ENCODE data around the gene ABCC3. TPM values are rescaled to one million over a fixed set of nuclear protein-coding genes. Genes with fewer than 3 reads are reported as not detected.
"Not testable (repeated sequence)": the region's sequence is repeated elsewhere in the genome, so short reads cannot be mapped to it uniquely, and the experiment has no call there.

Gene ABCC3
- total RNA-seq, 4 donors from 2014 or later: 2.0 to 18.7 (median 5.1) TPM

DNA sequence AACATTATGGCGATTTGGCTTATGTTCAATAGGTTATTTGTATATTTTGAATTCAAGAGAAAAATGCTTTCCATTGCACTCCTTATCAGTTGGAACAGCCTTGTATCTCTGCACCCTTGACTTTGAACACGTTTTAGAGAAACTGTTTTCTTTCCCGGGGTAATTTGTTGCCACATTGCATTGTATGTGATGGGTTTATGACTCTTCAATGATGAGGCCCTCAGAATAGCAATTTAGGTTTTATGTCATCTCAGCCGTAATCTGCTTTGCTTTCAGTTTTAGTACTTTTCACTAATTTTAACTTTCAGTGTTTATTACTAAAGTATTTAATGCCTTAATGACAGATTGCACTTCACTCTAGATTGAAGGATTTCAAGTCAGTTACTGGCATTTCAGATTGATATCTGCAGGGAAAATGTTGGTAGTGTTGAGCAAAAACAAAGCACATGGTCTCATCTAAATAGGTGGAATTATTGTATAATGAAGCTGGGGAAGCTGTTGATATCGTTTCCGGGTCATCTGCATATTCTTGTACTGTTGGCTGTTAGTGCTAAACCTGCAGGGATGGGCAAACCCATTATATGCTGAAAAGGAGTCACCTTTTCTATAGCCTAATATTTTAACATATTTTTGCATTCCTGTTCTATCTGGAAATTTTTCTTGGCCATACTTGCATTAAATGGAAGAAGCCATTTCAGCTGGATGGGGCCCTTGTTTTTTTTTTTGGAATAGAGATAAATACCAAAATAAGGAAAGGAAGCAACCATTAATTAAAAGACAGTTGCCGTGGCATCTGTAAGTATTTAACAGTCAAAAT, 86.7 kb downstream of the ABCC3 start:
- Histone ChIP-seq H3K36me3 (no peaks in the 10 kb centered on the region), H3K4me1 (peaks cover 7 to 65% (median 33%) of the 10 kb centered on the region in 3 donors), H3K9me3 (no peaks in the 10 kb centered on the region), H3K4me3 (peak overlapping the region; percentile 69 to 99), H3K27ac (peak overlapping the region in 2 of 4 donors; percentile 93 to 96), H3K27me3 (no peaks in the 10 kb centered on the region)
- TF ChIP-seq EP300 (IDR thresholded peaks at IDR 0.05): no peak
- no peak for TF ChIP-seq POLR2A (IDR thresholded peaks at IDR 0.05)
- TF ChIP-seq POLR2AphosphoS5 (IDR thresholded peaks at IDR 0.05): no peak
- TF ChIP-seq, protein P1, sequence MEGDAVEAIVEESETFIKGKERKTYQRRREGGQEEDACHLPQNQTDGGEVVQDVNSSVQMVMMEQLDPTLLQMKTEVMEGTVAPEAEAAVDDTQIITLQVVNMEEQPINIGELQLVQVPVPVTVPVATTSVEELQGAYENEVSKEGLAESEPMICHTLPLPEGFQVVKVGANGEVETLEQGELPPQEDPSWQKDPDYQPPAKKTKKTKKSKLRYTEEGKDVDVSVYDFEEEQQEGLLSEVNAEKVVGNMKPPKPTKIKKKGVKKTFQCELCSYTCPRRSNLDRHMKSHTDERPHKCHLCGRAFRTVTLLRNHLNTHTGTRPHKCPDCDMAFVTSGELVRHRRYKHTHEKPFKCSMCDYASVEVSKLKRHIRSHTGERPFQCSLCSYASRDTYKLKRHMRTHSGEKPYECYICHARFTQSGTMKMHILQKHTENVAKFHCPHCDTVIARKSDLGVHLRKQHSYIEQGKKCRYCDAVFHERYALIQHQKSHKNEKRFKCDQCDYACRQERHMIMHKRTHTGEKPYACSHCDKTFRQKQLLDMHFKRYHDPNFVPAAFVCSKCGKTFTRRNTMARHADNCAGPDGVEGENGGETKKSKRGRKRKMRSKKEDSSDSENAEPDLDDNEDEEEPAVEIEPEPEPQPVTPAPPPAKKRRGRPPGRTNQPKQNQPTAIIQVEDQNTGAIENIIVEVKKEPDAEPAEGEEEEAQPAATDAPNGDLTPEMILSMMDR (IDR thresholded peaks at IDR 0.05): no peak
- no peak for ATAC-seq
- 4 to 11% methylated on average over 7 of the region's 7 CpGs for WGBS, 2 donors (ENCODE audit: low coverage in 1 of 2)

DNA sequence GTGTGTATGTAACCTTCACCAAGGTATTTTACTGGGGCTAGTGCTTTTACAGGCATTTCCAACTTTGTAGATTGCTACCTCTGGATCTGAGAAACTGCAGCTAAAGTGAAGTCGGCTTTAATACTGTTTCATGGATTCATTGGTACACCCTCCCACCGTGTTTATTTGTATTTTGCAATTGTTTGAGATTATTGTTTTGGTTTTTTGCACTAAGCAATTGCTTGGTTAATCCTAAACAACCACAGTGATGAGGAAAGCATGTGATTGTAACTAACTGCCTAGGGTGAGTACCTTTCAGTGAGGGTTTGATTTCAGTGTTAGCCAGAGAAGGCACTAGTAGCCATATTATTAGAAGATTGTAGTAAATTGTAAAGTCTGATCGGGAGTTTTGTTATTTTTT, 88.1 kb downstream of the ABCC3 start:
- no peaks in the 10 kb centered on the region for H3K9me3 ChIP-seq
- 36 to 39% methylated on average over 3 of the region's 3 CpGs for WGBS, 2 donors (ENCODE audit: low coverage in 1 of 2)
- H3K4me1 ChIP-seq: peaks cover 7 to 79% (median 38%) of the 10 kb centered on the region in 3 donors
- no peak overlapping the region for H3K27ac ChIP-seq
- no peaks in the 10 kb centered on the region for H3K27me3 ChIP-seq
- H3K4me3 ChIP-seq: peak overlapping the region in 1 of 2 donors; percentile 69
- TF ChIP-seq, protein P1 (IDR thresholded peaks at IDR 0.05): no peak
- TF ChIP-seq POLR2AphosphoS5 (IDR thresholded peaks at IDR 0.05) (no peak), EP300 (IDR thresholded peaks at IDR 0.05) (no peak), POLR2A (IDR thresholded peaks at IDR 0.05) (no peak)
- no peak for ATAC-seq
- no peaks in the 10 kb centered on the region for H3K36me3 ChIP-seq

DNA sequence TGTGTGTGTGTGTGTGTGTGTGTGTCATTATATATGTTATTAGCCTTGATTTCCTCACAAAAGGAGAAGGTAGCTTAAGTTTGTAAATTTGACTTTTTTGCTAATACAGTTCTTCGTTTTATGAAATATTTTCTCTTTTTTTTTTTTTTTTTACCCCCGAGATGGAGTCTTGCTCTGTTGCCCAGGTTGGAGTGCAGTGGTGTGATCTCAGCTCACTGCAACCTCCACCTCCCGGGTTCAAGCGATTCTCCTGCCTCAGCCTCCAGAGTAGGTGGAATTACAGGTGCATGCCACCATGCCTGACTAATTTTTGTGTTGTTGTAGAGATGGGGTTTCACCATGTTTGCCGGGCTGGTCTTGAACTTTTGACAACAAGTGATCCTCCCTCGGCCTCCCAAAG, 89.9 kb downstream of the ABCC3 start:
- H3K27ac ChIP-seq, H3K9me3 ChIP-seq, ATAC-seq, H3K36me3 ChIP-seq, H3K4me3 ChIP-seq, H3K27me3 ChIP-seq: not testable (repeated sequence)
- peaks cover 7 to 93% (median 46%) of the 10 kb centered on the region in 3 donors for H3K4me1 ChIP-seq
- 83 to 87% methylated on average over 1 to 5 of the region's 6 CpGs for WGBS, 2 donors (ENCODE audit: low coverage in 1 of 2)

DNA sequence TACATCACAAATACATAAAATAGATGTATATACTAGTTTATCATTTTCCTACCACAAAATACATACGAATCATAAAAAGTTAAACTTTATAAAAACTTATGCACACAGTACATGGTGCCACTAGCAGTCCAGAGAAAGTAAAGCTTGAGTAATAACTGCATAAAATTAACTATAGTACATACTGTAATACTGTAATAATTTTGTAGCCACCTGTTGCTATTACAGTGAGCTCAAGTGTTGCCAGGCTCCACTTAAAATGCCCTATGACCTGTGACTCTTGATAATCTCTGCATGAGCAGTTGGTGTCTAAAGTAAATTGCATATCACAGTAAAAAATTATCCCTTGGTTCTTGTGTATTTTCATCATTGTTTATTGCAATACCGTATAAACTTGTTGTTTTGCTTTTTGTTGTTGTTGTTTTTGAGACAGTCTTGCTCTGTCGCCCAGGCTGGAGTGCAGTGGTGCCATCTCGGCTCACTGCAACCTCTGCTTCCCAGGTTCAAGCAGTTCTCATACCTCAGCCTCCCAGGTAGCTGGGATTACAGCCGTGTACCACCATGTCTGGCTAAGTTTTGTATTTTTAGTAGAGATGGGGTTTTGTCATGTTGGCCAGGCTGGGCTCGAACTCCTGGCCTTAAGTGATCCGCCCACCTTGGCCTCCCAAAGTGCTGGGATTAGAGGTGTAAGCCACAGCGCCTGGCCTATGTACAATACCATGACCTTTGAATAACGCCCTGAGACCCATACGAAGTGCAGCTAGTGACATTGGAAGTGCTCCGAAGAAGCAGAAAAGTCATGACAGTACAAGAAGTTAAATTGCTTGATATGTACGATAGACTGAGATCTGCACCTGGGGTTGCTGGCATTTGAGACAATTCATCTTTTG, 91.3 kb downstream of the ABCC3 start:
- H3K27me3 ChIP-seq: no peaks in the 10 kb centered on the region
- ATAC-seq: no peak
- H3K4me1 ChIP-seq: peaks cover 7 to 100% (median 55%) of the 10 kb centered on the region in 3 donors
- H3K27ac ChIP-seq: peak overlapping the region in 1 of 4 donors; percentile 14
- H3K9me3 ChIP-seq: no peaks in the 10 kb centered on the region
- no peak for TF ChIP-seq POLR2AphosphoS5 (IDR thresholded peaks at IDR 0.05)
- TF ChIP-seq EP300 (IDR thresholded peaks at IDR 0.05): no peak
- TF ChIP-seq, protein P1 (IDR thresholded peaks at IDR 0.05): no peak
- 66% methylated on average over 5 to 9 of the region's 12 CpGs for WGBS, 2 donors (ENCODE audit: low coverage in 1 of 2)
- H3K4me3 ChIP-seq: no peak overlapping the region
- no peaks in the 10 kb centered on the region for H3K36me3 ChIP-seq

DNA sequence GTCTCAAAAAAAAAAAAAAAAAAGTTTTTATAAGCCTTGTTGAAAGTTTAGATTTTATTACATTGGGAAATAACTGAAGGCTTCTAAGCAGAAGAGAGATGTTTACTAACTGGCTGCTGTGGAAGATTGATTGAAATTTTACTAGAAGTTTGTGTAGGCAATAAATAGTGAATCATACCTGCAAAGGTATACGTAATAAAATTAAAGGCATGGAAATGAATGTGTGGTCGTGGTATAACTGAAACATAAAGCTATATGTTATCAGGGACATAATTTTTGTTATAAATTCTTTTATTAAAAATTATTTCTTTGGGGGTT, 93.4 kb downstream of the ABCC3 start:
- TF ChIP-seq EP300 (IDR thresholded peaks at IDR 0.05) (no peak), POLR2A (IDR thresholded peaks at IDR 0.05) (no peak), POLR2AphosphoS5 (IDR thresholded peaks at IDR 0.05) (no peak)
- TF ChIP-seq, protein P1 (IDR thresholded peaks at IDR 0.05): no peak
- ATAC-seq: no peak
- Histone ChIP-seq H3K36me3 (no peaks in the 10 kb centered on the region), H3K4me1 (peaks cover 0 to 99% (median 49%) of the 10 kb centered on the region in 3 donors), H3K9me3 (no peaks in the 10 kb centered on the region), H3K27ac (no peak overlapping the region), H3K4me3 (no peak overlapping the region), H3K27me3 (no peaks in the 10 kb centered on the region)
- WGBS, 2 donors (ENCODE audit: low coverage in 1 of 2): 85 to 88% methylated on average over 2 of the region's 2 CpGs
